GM12878 (cell line): ENCODE data around the gene DPAGT1. TPM values are rescaled to one million over a fixed set of nuclear protein-coding genes. Genes with fewer than 3 reads are reported as not detected.

Experiments
- CREB1 ChIP-seq: IDR thresholded peaks from 2 replicates; pipeline ENCODE4 v1.6.1; 2012; ENCODE audit warnings: low read depth, mild to moderate bottlenecking, inconsistent platforms
- CREM ChIP-seq: IDR thresholded peaks from 2 replicates; pipeline ENCODE4 v1.6.1; 2014; ENCODE audit warnings: antibody characterized with exemption, low read depth
- E4F1 ChIP-seq: fragments of 450-650 bp; IDR thresholded peaks from 2 replicates; pipeline ENCODE4 v1.6.1; 2018; ENCODE audit warnings: borderline replicate concordance, mild to moderate bottlenecking; ENCODE audit not compliant: partially characterized antibody
- GABPA ChIP-seq: IDR thresholded peaks from 2 replicates; pipeline ENCODE4 v1.6.1; 2014; ENCODE audit warnings: antibody characterized with exemption, low read depth, mild to moderate bottlenecking, inconsistent platforms
- HDGF ChIP-seq: fragments of 450-650 bp; IDR thresholded peaks from 2 replicates; pipeline ENCODE4 v1.6.1; 2016; ENCODE audit warnings: antibody characterized with exemption
- IKZF2 ChIP-seq, 2 experiments: fragments of 450-650 bp; IDR thresholded peaks; 2 replicates each; pipeline ENCODE4 v1.6.1; 2017; ENCODE audit warnings: mild to moderate bottlenecking in 2 of 2, moderate library complexity in 2 of 2
- JUND ChIP-seq: IDR thresholded peaks from 2 replicates; pipeline ENCODE4 v1.6.1; 2012; ENCODE audit warnings: low read depth, mild to moderate bottlenecking, low read length, improper control_type of control experiment, moderate library complexity
- LARP7 ChIP-seq: fragments of 450-650 bp; IDR thresholded peaks from 2 replicates; pipeline ENCODE4 v1.6.1; 2017; ENCODE audit warnings: mild to moderate bottlenecking
- NR2C1 ChIP-seq: fragments of 450-650 bp; IDR thresholded peaks from 2 replicates; pipeline ENCODE4 v1.6.1; 2017; ENCODE audit warnings: antibody characterized with exemption, mild to moderate bottlenecking, moderate library complexity
- NR2F1 ChIP-seq: fragments of 450-650 bp; conservative IDR thresholded peaks from 2 replicates; pipeline ENCODE4 v1.6.1; 2017; ENCODE audit warnings: mild to moderate bottlenecking
- NRF1 ChIP-seq: conservative IDR thresholded peaks from 2 replicates; pipeline ENCODE4 v1.6.1; 2011; ENCODE audit warnings: mild to moderate bottlenecking, low read depth, low read length, improper control_type of control experiment
- PAX5 ChIP-seq: IDR thresholded peaks from 2 replicates; pipeline ENCODE4 v1.6.1; 2011; ENCODE audit warnings: low read depth, low read length, borderline replicate concordance
- RB1 ChIP-seq: fragments of 450-650 bp; formaldehyde crosslinking; IDR thresholded peaks from 2 replicates; pipeline ENCODE4 v1.6.1; 2017; ENCODE audit warnings: mild to moderate bottlenecking, borderline replicate concordance
- RBBP5 ChIP-seq: fragments of 200-600 bp; sonication (generic); conservative IDR thresholded peaks from 2 replicates; pipeline ENCODE4 v1.6.1; 2016
- REST ChIP-seq: IDR thresholded peaks from 2 replicates; pipeline ENCODE4 v1.6.1; 2012; ENCODE audit warnings: mild to moderate bottlenecking, low read depth, low read length
- SMAD5 ChIP-seq: IDR thresholded peaks from 2 replicates; pipeline ENCODE4 v1.6.1; 2016; ENCODE audit warnings: antibody characterized with exemption, low read depth
- SMC3 ChIP-seq: IDR thresholded peaks from 2 replicates; pipeline ENCODE4 v1.6.1; 2011; ENCODE audit warnings: low read length, improper control_type of control experiment, borderline replicate concordance
- SP1 ChIP-seq: IDR thresholded peaks from one replicate; pipeline ENCODE4 v1.6.1; 2011; ENCODE audit warnings: low read depth, low read length
- STAT3 ChIP-seq: IDR thresholded peaks from 2 replicates; pipeline ENCODE4 v1.6.1; 2011; ENCODE audit warnings: low read depth, low read length, improper control_type of control experiment
- SUPT20H ChIP-seq: IDR thresholded peaks from 2 replicates; pipeline ENCODE4 v1.6.1; 2011; ENCODE audit warnings: low read depth, mild to moderate bottlenecking, low read length, moderate library complexity, borderline replicate concordance; ENCODE audit not compliant: control insufficient read depth
- TARDBP ChIP-seq: IDR thresholded peaks from 2 replicates; pipeline ENCODE4 v1.6.1; 2016; ENCODE audit warnings: borderline replicate concordance
- USF2 ChIP-seq: IDR thresholded peaks from 2 replicates; pipeline ENCODE4 v1.6.1; 2011; ENCODE audit warnings: low read depth, low read length, improper control_type of control experiment, borderline replicate concordance
- ZNF274 ChIP-seq: IDR thresholded peaks from one replicate; pipeline ENCODE4 v1.8.0; 2011; ENCODE audit not compliant: insufficient read length, insufficient read depth
- polyA plus RNA-seq, 11 experiments: library from polyadenylated mRNA; depleted of rRNA in 4 of 11; unstranded in 6 of 11; stranded (reverse) in 5 of 11; fragments of >200 nt; fragmentation: Nextera tagmentation in 4 of 11; fragmentation: Illumina TruSeq in 1 of 11; extraction: Ambion mirVana in 4 of 11; extraction: Trizol in 1 of 11; gene quantifications; 1 replicate in 1 of 11; 2 replicates in 10 of 11; pipeline versions ENCODE4 v1.2.1 to v1.2.3, GENCODE V29; 2011 to 2016; ENCODE audit warnings: inconsistent platforms in 2 of 11, missing spikeins in 2 of 11, low read depth in 1 of 11
- total RNA-seq, 4 experiments: library from RNA; depleted of rRNA in 3 of 4; stranded (reverse); fragments of >200 nt in 3 of 4; fragmentation: Illumina TruSeq in 1 of 4; extraction: Trizol in 1 of 4; gene quantifications; 2 replicates each; pipeline versions ENCODE4 v1.2.1 to v1.2.3, GENCODE V29; 2013 to 2021

The DPAGT1 gene
- total and polyA plus RNA-seq, 10 of the 15 experiments (the other 5 are each of a cell fraction or from before 2014, with no cell fraction given), result 20.5 to 95.6 (median 54.3) TPM

GRCh38 chr11:119095066-119095880 is 6.4 kb downstream of the DPAGT1 start (continued):
- peak; percentile 68 for TF ChIP-seq E4F1
- TF ChIP-seq CREM, result peak; percentile 57; the same call in 1 of the 2 replicates
- TF ChIP-seq NR2C1, result no peak
- TF ChIP-seq RBBP5, result no peak
- TF ChIP-seq STAT3, result no peak
- peak; percentile 93 for TF ChIP-seq SP1
- TF ChIP-seq JUND, result no peak
- no peak for TF ChIP-seq GABPA
- TF ChIP-seq SMAD5, result peak; percentile 99
- peak; percentile 76 for TF ChIP-seq RB1
- 0 out of 2 replicates have a peak, but pooled peaks have one; percentile 15 for TF ChIP-seq NR2F1
- TF ChIP-seq NRF1, result 0 out of 2 replicates have a peak, but pooled peaks have one; percentile 0
- TF ChIP-seq REST, result no peak
- no peak for TF ChIP-seq IKZF2 (IDR thresholded peaks at IDR 0.05)
- TF ChIP-seq TARDBP, result peak; percentile 50; the same call in 1 of the 2 replicates
- peak; percentile 100 for TF ChIP-seq LARP7
- no peak for TF ChIP-seq ZNF274
- no peak for TF ChIP-seq SMC3
- TF ChIP-seq CREB1, result peak; percentile 87
- TF ChIP-seq USF2, result no peak
- TF ChIP-seq HDGF, result no peak; the same call in 1 of the 2 replicates
- no peak for TF ChIP-seq PAX5
- no peak for TF ChIP-seq SUPT20H
